Articular chondrocyte of knee joint (primary cell): ENCODE measurements around the gene UBN2. TPM values are rescaled to one million over a fixed set of nuclear protein-coding genes. Genes with fewer than 3 reads are reported as not detected.

Experiments used
- small RNA-seq: library from RNA; depleted of rRNA; stranded (forward); fragments of <200 nt; gene quantifications from one replicate; pipeline ENCODE3, GENCODE V24; 2012
- total RNA-seq: library from RNA; depleted of rRNA; stranded (reverse); fragments of >200 nt; gene quantifications from 2 replicates; pipeline ENCODE4 v1.2.3, GENCODE V29; 2012

Gene UBN2
- total RNA-seq, result 13.1 and 13.7 TPM in 2 replicates

DNA sequence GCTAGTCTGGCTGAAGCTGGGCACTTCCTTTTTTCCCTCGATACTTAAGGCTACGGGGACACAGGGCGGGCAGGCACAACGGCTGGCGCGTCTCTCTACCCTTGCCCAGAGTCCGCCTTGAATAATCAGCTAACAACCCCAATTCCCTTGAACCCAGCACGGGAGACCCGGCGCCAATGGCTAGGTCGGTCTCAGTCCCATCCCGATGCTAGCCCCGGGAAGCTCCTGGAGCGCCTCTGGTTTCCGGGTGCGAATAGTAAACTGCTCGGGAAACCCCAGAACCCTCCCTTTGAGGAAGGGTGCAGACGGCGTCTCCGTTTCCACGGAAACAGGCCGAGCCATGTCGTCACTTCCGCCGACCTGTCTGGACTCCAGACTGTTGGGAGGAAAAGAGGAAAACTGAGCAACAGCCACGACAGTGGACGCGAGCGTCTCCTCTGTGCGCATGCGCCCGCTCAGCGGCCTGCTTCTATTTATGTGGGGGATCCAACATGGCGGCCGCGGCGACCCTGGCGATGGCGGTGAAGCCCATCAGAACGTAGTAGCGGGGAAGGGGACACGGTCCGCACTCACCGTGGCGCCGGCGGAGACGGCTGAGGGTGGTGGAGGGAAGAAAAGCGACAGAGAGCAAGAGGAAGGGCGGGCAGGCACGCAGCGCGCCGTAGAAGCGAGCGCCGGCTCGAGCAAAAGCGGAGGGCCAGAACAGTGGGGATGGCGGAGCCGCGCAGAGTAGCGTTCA lies at the start of gene UBN2:
Gene UBN2, plus strand, starts transcription at position 464 of the 739 bp plus-strand sequence. Its CDS starts 248 bp downstream, at position 712.

DNA sequence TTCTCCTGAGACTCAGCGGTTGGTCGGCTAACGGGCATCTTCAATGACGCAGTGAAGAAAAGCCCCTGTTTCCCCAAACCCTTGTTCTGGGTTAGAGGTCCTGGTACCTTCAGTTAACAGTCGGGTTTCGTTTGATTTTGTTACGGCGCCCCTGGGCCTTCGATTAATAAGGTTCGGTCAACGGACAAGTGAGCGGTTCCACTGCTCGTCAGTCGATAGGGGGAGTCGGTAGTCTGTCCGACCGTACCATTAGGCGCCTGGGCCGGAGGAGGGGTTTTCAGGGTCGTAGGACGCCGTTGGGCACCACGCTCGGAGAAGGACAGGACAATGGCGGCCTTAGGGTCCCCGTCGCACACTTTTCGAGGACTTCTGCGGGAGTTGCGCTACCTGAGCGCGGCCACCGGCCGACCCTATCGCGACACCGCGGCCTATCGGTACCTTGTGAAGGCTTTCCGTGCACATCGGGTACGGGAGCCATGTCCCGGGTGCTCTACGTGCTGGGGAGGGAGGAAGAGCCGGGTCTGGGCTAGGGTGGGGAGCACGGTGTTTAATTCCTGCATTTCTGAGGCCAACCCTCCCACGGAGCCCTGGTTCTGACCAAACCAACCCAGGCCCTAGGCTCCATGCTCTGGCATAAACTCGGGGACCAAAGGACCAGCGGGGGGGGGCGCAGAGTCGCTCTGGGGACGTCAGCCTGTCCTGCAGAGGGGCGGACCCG lies 110.2 kb downstream of the UBN2 start, which contains the start of gene FMC1:
Gene FMC1, plus strand, starts transcription at position 280 of the 718 bp plus-strand sequence. Its CDS starts 48 bp downstream, at position 328.

Small RNAs within 50 kb of the gene (small RNA-seq; reads per million reads assigned to genes)
- gene AC009220.1 (not detected), gene RNU6-206P (not detected)

Other genes with a start within 250 kb of the UBN2 start
- 1.0 and 1.4 TPM in 2 replicates for gene KIAA1549, start 249.8 kb upstream of the UBN2 start, total RNA-seq
- 10.3 and 11.7 TPM in 2 replicates for gene ZC3HAV1L, start 195.2 kb upstream of the UBN2 start, total RNA-seq
- 47.4 and 56.6 TPM in 2 replicates for gene ZC3HAV1, start 121.5 kb upstream of the UBN2 start, total RNA-seq
- gene FMC1, start 110.1 kb downstream of the UBN2 start, total RNA-seq, result 5.7 and 6.4 TPM in 2 replicates
- gene LUC7L2, start 128.7 kb downstream of the UBN2 start, total RNA-seq, result 56.3 and 62.3 TPM in 2 replicates